ENCODE results near the gene CTSV.
"Not testable (repeated sequence)": the region's sequence is repeated elsewhere in the genome, so short reads cannot be mapped to it uniquely, and the experiment has no call there.

Gene CTSV

GRCh38 chr9:97039514-97039860 lies 545 bp upstream of the CTSV start:
- DNase-seq: no peak

GRCh38 chr9:97023505-97023904 lies 15.4 kb downstream of the CTSV start:
- DNase-seq: not testable (repeated sequence)

- DNase-seq: peak; percentile 83
Measured at GRCh38 chr9:97013151-97014132, 25.5 kb downstream of the CTSV start.

- not testable (repeated sequence) for DNase-seq
Measured at GRCh38 chr9:97012617-97013016, 26.3 kb downstream of the CTSV start.

- not testable (repeated sequence) for DNase-seq
Measured at GRCh38 chr9:97002195-97002594, 36.7 kb downstream of the CTSV start.

GRCh38 chr9:97001338-97001737 lies 37.6 kb downstream of the CTSV start:
- not testable (repeated sequence) for DNase-seq

- not testable (repeated sequence) for DNase-seq
Measured at GRCh38 chr9:97000139-97000787, 38.7 kb downstream of the CTSV start.

- DNase-seq: not testable (repeated sequence)
Measured at GRCh38 chr9:96999733-97000132, 39.2 kb downstream of the CTSV start.

- not testable (repeated sequence) for DNase-seq
Measured at GRCh38 chr9:96997009-96997701, 41.8 kb downstream of the CTSV start.

GRCh38 chr9:96994531-96995016 lies 44.4 kb downstream of the CTSV start:
- not testable (repeated sequence) for DNase-seq

- DNase-seq: not testable (repeated sequence)
Measured at GRCh38 chr9:96992303-96992702, 46.6 kb downstream of the CTSV start.

GRCh38 chr9:96989747-96990318 lies 49.1 kb downstream of the CTSV start:
- DNase-seq: not testable (repeated sequence)

- DNase-seq: not testable (repeated sequence)
Measured at GRCh38 chr9:96984887-96985286, 54.1 kb downstream of the CTSV start.

- DNase-seq: not testable (repeated sequence)
Measured at GRCh38 chr9:96984139-96984538, 54.8 kb downstream of the CTSV start.

GRCh38 chr9:96983496-96984122 lies 55.3 kb downstream of the CTSV start:
- DNase-seq: not testable (repeated sequence)

All from CD4-positive, alpha-beta T cell treated with Interleukin-15 for 1 hour (primary cell).